Measurements from ENCODE around the gene LRRC39. TPM values are rescaled to one million over a fixed set of nuclear protein-coding genes. Genes with fewer than 3 reads are reported as not detected.
"Not testable (repeated sequence)": the region's sequence is repeated elsewhere in the genome, so short reads cannot be mapped to it uniquely, and the experiment has no call there.

LRRC39 gene
- total RNA-seq, result 0.36 and 1.0 TPM in 2 replicates

DNA sequence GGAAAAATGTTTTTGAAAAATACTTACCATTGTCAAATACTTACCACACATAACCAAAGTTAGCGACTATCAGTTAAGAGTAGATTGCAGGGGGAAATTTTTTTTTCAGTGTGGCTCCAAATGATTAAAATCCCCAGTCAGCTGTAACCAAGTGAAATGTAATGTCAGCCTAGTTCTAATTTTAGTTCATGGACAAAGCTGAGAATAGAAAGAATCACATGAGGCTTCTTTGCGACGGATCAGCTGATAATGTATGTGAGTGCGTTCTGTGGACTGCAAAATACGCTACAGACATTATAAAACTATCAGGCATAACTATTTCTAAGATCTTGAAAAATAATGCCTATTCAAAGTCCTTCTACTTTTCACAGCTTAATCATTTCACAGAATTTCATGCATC is at the start of gene LRRC39:
Gene LRRC39, minus strand, starts transcription at position 166 of the 400 bp plus-strand sequence. CDS start 9,740 bp downstream, outside the sequence.
- Mint-ChIP-seq H3K9me3 (no peaks in the 10 kb centered on the region), H3K4me3 (no peak within 1 kb of the TSS), H3K27ac (no peak within 1 kb of the TSS), H3K36me3 (ENCODE audit: low read depth) (no peaks in the 10 kb centered on the region), H3K27me3 (ENCODE audit: insufficient read depth) (peaks cover 5% of the 10 kb centered on the region), H3K4me1 (ENCODE audit: low read depth) (no peaks in the 10 kb centered on the region)
- intact Hi-C loops (cut with micrococcal nuclease), result no loop called here
- no peak for DNase-seq (ENCODE audit: low spot score)

- H3K9me3 Mint-ChIP-seq, result no peaks in the 10 kb centered on the region
- no peaks in the 10 kb centered on the region for H3K27me3 Mint-ChIP-seq (ENCODE audit: insufficient read depth)
- no peak overlapping the region for H3K27ac Mint-ChIP-seq
- no peak for DNase-seq (ENCODE audit: low spot score)
- peaks cover 4% of the 10 kb centered on the region for H3K4me1 Mint-ChIP-seq (ENCODE audit: low read depth)
- no peak overlapping the region for H3K4me3 Mint-ChIP-seq
- peaks cover 20% of the 10 kb centered on the region for H3K36me3 Mint-ChIP-seq (ENCODE audit: low read depth)
- intact Hi-C loops (cut with micrococcal nuclease), result no loop called here
Measured at GRCh38 chr1:100222428-100222827, 44.4 kb upstream of the LRRC39 start.

DNA sequence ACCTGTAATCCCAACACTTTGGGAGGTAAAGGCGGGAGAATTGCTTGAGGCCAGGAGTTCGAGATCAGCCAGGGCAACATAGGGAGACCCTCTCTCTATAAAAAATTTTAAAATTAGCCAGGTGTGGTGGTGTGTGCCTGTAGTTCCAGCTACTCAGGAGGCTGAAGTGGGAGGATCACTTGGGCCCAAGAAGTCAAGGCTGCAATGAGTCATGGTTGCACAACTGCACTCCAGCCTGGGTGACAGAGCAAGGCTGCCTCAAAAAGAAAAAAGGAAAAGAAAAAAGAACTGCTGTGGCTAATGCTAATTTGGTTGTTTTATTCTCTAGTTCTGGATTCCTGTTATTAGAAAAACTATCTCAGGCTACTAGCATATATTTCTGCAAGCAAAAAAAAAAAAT is 41.8 kb upstream of the LRRC39 start:
- intact Hi-C loops (cut with micrococcal nuclease), result no loop called here
- Mint-ChIP-seq H3K27ac (no peak overlapping the region), H3K9me3 (no peaks in the 10 kb centered on the region), H3K4me1 (ENCODE audit: low read depth) (peaks cover 4% of the 10 kb centered on the region), H3K27me3 (ENCODE audit: insufficient read depth) (no peaks in the 10 kb centered on the region), H3K36me3 (ENCODE audit: low read depth) (peaks cover 25% of the 10 kb centered on the region), H3K4me3 (no peak overlapping the region)
- DNase-seq (ENCODE audit: low spot score), result no peak

DNA sequence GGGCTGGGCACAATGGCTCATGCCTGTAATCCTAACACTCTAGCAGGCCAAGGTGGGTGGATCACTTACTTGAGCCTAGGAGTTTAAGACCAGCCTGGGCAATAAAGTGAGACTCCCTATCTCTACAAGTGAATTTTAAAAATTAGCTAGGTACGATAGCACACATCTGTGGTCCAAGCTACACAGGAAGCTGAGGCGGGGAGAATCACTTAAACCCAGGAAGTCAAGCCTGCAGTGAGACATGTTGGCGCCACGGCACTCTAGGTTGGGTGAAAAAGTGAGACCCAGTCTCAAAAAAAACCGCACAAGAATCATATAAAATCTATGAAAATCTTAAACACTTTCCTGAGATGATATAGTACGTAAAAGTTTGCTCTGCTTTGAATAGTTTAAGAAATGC is 41.4 kb upstream of the LRRC39 start:
- intact Hi-C loops (cut with micrococcal nuclease), result no loop called here

DNA sequence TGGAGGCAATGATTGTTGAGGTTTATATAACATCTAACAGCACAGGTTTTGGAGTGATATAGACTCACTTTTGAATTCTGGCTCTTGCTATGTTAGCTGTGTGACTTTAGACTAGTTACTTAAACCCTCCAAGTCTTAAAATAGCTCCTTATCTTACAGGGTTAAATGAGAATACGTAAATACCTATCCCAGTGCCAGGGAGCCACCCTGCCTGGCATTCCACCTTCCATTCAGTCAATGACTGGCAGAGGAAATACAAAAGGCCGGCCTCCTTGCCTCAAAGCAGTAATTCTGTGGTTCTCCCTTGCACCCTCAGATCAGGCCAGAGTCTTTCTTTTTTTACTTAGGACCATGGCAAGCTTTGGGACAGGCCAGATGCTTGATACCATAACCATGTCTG is 39.8 kb upstream of the LRRC39 start:
- intact Hi-C loops (cut with micrococcal nuclease), result no loop called here
- no peak for DNase-seq (ENCODE audit: low spot score)
- Mint-ChIP-seq H3K4me3 (no peak overlapping the region), H3K4me1 (ENCODE audit: low read depth) (peaks cover 4% of the 10 kb centered on the region), H3K27ac (no peak overlapping the region), H3K9me3 (no peaks in the 10 kb centered on the region), H3K27me3 (ENCODE audit: insufficient read depth) (no peaks in the 10 kb centered on the region), H3K36me3 (ENCODE audit: low read depth) (peaks cover 31% of the 10 kb centered on the region)

More for the DNA sequence above, 41.4 kb upstream of the LRRC39 start:
- Mint-ChIP-seq H3K4me1 (ENCODE audit: low read depth) (peaks cover 4% of the 10 kb centered on the region), H3K27me3 (ENCODE audit: insufficient read depth) (no peaks in the 10 kb centered on the region), H3K4me3 (no peak overlapping the region), H3K27ac (no peak overlapping the region), H3K36me3 (ENCODE audit: low read depth) (peaks cover 27% of the 10 kb centered on the region), H3K9me3 (no peaks in the 10 kb centered on the region)
- no peak for DNase-seq (ENCODE audit: low spot score)

DNA sequence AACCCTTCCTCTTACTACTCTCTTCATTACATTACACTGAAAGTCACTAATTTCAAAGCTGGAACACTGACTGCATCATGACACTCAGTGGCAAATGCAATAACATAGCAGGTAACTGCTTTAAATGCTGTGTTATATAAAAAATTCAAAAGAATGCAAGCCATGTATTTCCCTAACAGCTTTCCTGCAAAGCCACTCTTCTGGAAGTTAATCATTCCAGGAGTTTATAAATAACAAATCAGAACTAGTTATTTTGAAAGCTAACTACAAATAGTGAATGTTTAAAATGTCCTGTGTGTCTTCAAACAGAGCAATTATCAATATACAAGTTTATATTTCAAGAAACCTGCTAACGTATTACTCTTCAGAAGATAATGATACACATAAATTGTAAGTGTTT is 37.0 kb upstream of the LRRC39 start:
- intact Hi-C loops (cut with micrococcal nuclease), result no loop called here
- Mint-ChIP-seq H3K9me3 (no peaks in the 10 kb centered on the region), H3K27ac (no peak overlapping the region), H3K4me3 (no peak overlapping the region), H3K27me3 (ENCODE audit: insufficient read depth) (no peaks in the 10 kb centered on the region), H3K4me1 (ENCODE audit: low read depth) (peaks cover under 1% of the 10 kb centered on the region), H3K36me3 (ENCODE audit: low read depth) (peaks cover 35% of the 10 kb centered on the region)
- no peak for DNase-seq (ENCODE audit: low spot score)

DNA sequence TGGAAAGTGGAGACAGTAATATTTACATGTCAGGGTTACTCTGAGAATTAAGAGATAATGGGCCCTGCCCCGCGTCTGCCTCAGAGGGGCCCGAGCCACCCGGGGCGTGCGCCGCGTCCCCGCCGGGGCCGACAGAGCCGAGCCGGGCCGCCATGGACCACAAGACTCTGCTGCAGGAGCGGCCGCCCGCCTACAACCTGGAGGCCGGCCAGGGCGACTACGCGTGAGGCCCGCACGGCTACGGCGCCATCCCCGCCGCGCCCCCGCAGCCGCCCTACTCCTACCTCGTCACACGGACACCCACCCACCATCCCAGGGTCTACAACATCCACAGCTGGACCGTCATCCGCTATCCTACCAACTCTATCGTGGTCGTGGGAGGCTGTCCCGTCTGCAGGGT is 35.1 kb upstream of the LRRC39 start:
- intact Hi-C loops (cut with micrococcal nuclease), result no loop called here
- H3K4me1 Mint-ChIP-seq (ENCODE audit: low read depth), result no peaks in the 10 kb centered on the region

GRCh38 chr1:100206301-100206700 is 28.2 kb upstream of the LRRC39 start:
- H3K4me1 Mint-ChIP-seq (ENCODE audit: low read depth), result no peaks in the 10 kb centered on the region
- H3K27me3 Mint-ChIP-seq (ENCODE audit: insufficient read depth), result no peaks in the 10 kb centered on the region
- H3K36me3 Mint-ChIP-seq (ENCODE audit: low read depth), result peaks cover 42% of the 10 kb centered on the region
- H3K27ac Mint-ChIP-seq, result no peak overlapping the region
- no peak overlapping the region for H3K4me3 Mint-ChIP-seq
- DNase-seq (ENCODE audit: low spot score), result no peak
- H3K9me3 Mint-ChIP-seq, result peaks cover 12% of the 10 kb centered on the region
- intact Hi-C loops (cut with micrococcal nuclease), result no loop called here

More for the DNA sequence above, 35.1 kb upstream of the LRRC39 start:
- no peak overlapping the region for H3K4me3 Mint-ChIP-seq
- no peak overlapping the region for H3K27ac Mint-ChIP-seq
- H3K27me3 Mint-ChIP-seq (ENCODE audit: insufficient read depth), result no peaks in the 10 kb centered on the region
- H3K36me3 Mint-ChIP-seq (ENCODE audit: low read depth), result peaks cover 27% of the 10 kb centered on the region
- no peaks in the 10 kb centered on the region for H3K9me3 Mint-ChIP-seq
- no peak for DNase-seq (ENCODE audit: low spot score)

DNA sequence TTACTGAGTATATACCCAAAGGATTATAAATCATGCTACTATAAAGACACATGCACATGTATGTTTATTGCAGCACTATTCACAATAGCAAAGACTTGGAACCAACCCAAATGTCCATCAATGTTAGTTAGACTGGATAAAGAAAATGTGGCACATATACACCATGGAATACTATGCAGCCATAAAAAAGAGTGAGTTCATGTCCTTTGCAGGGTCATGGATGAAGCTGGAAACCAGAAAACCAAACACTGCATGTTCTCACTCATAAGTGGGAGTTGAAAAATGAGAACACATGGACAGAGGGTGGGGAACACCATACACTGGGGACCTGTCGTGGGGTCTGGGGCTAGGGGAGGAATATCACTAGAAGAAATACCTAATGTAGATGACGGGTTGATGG is 27.5 kb upstream of the LRRC39 start:
- H3K4me1 Mint-ChIP-seq (ENCODE audit: low read depth); H3K27ac Mint-ChIP-seq; H3K4me3 Mint-ChIP-seq; intact Hi-C loops (cut with micrococcal nuclease); H3K27me3 Mint-ChIP-seq (ENCODE audit: insufficient read depth); DNase-seq (ENCODE audit: low spot score): not testable (repeated sequence)
- Mint-ChIP-seq H3K36me3 (ENCODE audit: low read depth) (peaks cover 49% of the 10 kb centered on the region), H3K9me3 (peaks cover 12% of the 10 kb centered on the region)

DNA sequence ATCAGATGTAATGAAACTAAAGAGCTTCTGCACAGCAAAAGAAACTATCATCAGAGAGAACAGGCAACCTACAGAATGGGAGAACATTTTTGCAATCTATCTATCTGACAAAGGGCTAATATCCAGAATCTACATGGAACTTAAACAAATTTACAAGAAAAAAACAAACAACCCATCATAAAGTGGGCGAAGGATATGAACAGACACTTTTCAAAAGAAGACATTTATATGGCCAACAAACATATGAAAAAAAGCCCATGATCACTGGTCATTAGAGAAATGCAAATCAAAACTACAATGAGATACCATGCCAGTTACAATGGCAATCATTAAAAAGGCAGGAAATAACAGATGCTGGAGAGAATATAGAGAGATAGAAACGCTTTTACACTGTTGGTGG is 27.0 kb upstream of the LRRC39 start:
- H3K4me3 Mint-ChIP-seq; H3K27me3 Mint-ChIP-seq (ENCODE audit: insufficient read depth); H3K27ac Mint-ChIP-seq; DNase-seq (ENCODE audit: low spot score); intact Hi-C loops (cut with micrococcal nuclease); H3K4me1 Mint-ChIP-seq (ENCODE audit: low read depth): not testable (repeated sequence)
- H3K36me3 Mint-ChIP-seq (ENCODE audit: low read depth), result peaks cover 49% of the 10 kb centered on the region
- H3K9me3 Mint-ChIP-seq, result peaks cover 12% of the 10 kb centered on the region

DNA sequence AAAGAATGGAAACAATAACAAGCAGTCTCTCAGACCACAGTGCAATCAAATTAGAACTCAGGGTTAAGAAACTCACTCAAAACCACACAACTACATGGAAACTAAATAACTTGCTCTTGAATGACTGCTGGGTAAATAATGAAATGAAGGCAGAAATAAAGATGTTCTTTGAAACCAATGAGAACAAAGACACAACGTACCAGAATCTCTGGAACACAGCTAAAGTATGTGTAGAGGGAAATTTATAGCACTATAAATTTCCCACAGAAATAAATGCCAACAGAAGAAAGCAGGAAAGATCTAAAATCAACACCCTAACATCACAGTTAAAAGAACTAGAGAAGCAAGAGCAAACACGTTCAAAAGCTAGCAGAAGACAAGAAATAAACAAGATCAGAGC is 24.6 kb upstream of the LRRC39 start:
- H3K4me1 Mint-ChIP-seq (ENCODE audit: low read depth); intact Hi-C loops (cut with micrococcal nuclease); DNase-seq (ENCODE audit: low spot score); H3K27ac Mint-ChIP-seq; H3K4me3 Mint-ChIP-seq; H3K27me3 Mint-ChIP-seq (ENCODE audit: insufficient read depth): not testable (repeated sequence)
- Mint-ChIP-seq H3K36me3 (ENCODE audit: low read depth) (peaks cover 54% of the 10 kb centered on the region), H3K9me3 (peaks cover 12% of the 10 kb centered on the region)

DNA sequence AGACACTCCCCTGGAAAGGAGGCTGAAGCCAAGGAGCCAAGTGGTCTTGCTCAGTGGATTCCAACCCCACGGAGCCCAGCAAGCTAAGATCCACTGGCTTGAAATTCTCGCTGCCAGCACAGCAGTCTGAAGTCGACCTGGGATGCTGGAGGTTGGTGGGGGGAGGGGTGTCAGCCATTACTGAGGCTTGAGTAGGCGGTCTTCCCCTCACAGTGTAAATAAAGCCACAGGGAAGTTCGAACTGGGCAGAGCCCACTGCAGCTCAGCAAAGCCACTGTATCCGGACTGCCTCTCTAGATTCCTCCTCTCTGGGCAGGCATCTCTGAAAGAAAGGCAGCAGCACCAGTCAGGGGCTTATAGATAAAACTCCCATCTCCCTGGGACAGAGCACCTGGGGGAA is 22.0 kb upstream of the LRRC39 start:
- H3K9me3 Mint-ChIP-seq; intact Hi-C loops (cut with micrococcal nuclease); DNase-seq (ENCODE audit: low spot score); H3K27me3 Mint-ChIP-seq (ENCODE audit: insufficient read depth); H3K27ac Mint-ChIP-seq; H3K4me3 Mint-ChIP-seq; H3K4me1 Mint-ChIP-seq (ENCODE audit: low read depth): not testable (repeated sequence)
- peaks cover 63% of the 10 kb centered on the region for H3K36me3 Mint-ChIP-seq (ENCODE audit: low read depth)

DNA sequence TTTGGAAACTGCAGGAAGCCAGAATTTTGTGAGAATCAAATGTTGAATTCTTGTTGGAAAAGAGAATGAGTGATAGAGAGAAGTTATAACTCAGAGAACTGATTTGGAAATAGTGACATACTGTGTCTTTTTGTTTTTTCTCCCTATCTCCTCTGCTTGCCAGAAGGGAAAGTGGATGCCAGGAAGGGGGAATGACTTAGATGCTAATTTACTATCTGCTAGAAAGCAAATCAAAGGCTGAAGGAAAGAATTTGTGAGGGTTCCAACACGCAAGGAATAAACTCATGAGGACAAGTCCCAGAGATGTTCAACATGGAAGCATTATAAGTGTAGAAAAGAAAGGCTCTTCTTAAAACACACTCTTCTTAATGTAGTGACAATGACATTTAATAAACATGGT is 20.5 kb upstream of the LRRC39 start:
- Mint-ChIP-seq H3K27ac (no peak overlapping the region), H3K36me3 (ENCODE audit: low read depth) (peaks cover 49% of the 10 kb centered on the region), H3K4me3 (no peak overlapping the region), H3K4me1 (ENCODE audit: low read depth) (no peaks in the 10 kb centered on the region), H3K27me3 (ENCODE audit: insufficient read depth) (no peaks in the 10 kb centered on the region), H3K9me3 (no peaks in the 10 kb centered on the region)
- intact Hi-C loops (cut with micrococcal nuclease), result no loop called here
- DNase-seq (ENCODE audit: low spot score), result no peak

DNA sequence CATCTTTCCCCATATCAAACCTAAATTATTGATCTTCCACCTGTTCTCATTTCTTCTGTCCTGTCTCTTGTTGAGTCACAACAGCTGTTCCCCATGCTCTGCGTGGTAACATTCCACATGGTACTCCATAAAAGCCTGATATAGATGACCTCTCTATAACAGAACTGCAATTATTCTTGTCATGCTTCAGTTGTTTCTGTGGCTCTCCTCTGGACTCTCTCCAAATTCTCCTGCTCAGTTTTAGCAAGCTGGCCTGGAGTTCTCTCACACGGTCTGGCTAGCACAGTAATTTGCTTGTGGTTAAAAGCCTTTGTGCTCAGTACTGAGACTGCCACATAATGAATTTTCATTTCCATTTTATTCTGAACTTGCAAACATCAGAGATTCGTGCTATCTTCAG is 10.6 kb upstream of the LRRC39 start:
- DNase-seq (ENCODE audit: low spot score), result no peak
- H3K4me3 Mint-ChIP-seq, result no peak overlapping the region
- H3K27ac Mint-ChIP-seq, result no peak overlapping the region
- H3K4me1 Mint-ChIP-seq (ENCODE audit: low read depth), result no peaks in the 10 kb centered on the region
- H3K36me3 Mint-ChIP-seq (ENCODE audit: low read depth), result peaks cover 8% of the 10 kb centered on the region
- no peaks in the 10 kb centered on the region for H3K9me3 Mint-ChIP-seq
- no peaks in the 10 kb centered on the region for H3K27me3 Mint-ChIP-seq (ENCODE audit: insufficient read depth)
- intact Hi-C loops (cut with micrococcal nuclease), result no loop called here

All from activated T-helper 1 cell treated with anti-CD3 and anti-CD28 coated beads, Interleukin-12 subunit alpha, Interleukin-12 subunit beta, Interleukin-2, Interleukin-4 antibody, amounts not matched to agents 30 ng/mL and 10 ng/mL and 1 ng/mL, durations not matched to agents 14 hours and 24 hours and 36 hours (primary cell).